Measurements from ENCODE around the gene HP1BP3. TPM values are rescaled to one million over a fixed set of nuclear protein-coding genes. Genes with fewer than 3 reads are reported as not detected.

HP1BP3 gene
- total and polyA plus RNA-seq, 12 donors: 54.4 to 148 (median 129) TPM

Other genes starting within 250 kb of the HP1BP3 start
- 10 to 100 TPM in 1 of 10 donors, 1 to 10 TPM in 9; 1.0 to 16.3 (median 2.3) TPM for gene FAM43B, start 234.7 kb downstream of the HP1BP3 start, total RNA-seq
- 1 to 10 TPM; 1.5 to 2.5 TPM for gene FAM43B, start 234.7 kb downstream of the HP1BP3 start, polyA plus RNA-seq
- 1 to 10 TPM in 9 of 10 donors, under 1 TPM in 1; 0.93 to 4.3 (median 2.3) TPM for gene CDA, start 198.2 kb downstream of the HP1BP3 start, total RNA-seq
- gene CDA, start 198.2 kb downstream of the HP1BP3 start, polyA plus RNA-seq: 10 to 100 TPM in 1 of 2 donors, 1 to 10 TPM in 1; 5.1 to 10.3 TPM
- 100 to 1,000 TPM; 180 to 315 (median 244) TPM for gene PINK1, start 153.8 kb downstream of the HP1BP3 start, total RNA-seq
- 100 to 1,000 TPM; 204 to 211 TPM for gene PINK1, start 153.8 kb downstream of the HP1BP3 start, polyA plus RNA-seq
- gene DDOST, start 125.9 kb downstream of the HP1BP3 start, total RNA-seq: 100 to 1,000 TPM; 104 to 178 (median 124) TPM
- 100 to 1,000 TPM in 1 of 2 donors, 10 to 100 TPM in 1; 98.8 to 222 TPM for gene DDOST, start 125.9 kb downstream of the HP1BP3 start, polyA plus RNA-seq
- 1 to 10 TPM; 2.7 to 7.0 (median 5.0) TPM for gene KIF17, start 69.3 kb downstream of the HP1BP3 start, total RNA-seq
- gene KIF17, start 69.3 kb downstream of the HP1BP3 start, polyA plus RNA-seq: 1 to 10 TPM; 4.6 to 7.5 TPM
- under 1 TPM in 3 of 10 donors, not detected in 7; 0.15 to 0.21 (median 0.20) TPM for gene SH2D5, start 54.6 kb downstream of the HP1BP3 start, total RNA-seq
- 1 to 10 TPM in 1 of 2 donors, not detected in 1; 6.4 TPM for gene SH2D5, start 54.6 kb downstream of the HP1BP3 start, polyA plus RNA-seq